LNCaP clone FGC (cell line): ENCODE data around the gene PRKCE.

ENCODE experiments used
- DNase-seq: peaks from one replicate; pipeline ENCODE4 v3.0.0-alpha.2; 2011; ENCODE audit warnings: low read depth
- H3K4me3 ChIP-seq: 2 replicates; pipeline ENCODE4 v1.5.1; 2011; ENCODE audit warnings: mild to moderate bottlenecking, low read depth, low read length, control low read depth
- TF ChIP-seq, protein P1 (sequence below): IDR thresholded peaks from 2 replicates; pipeline ENCODE4 v1.5.1; 2012; ENCODE audit warnings: mild to moderate bottlenecking; ENCODE audit not compliant: control insufficient read depth, insufficient read depth; ENCODE audit errors: extremely low read depth

PRKCE gene

DNA sequence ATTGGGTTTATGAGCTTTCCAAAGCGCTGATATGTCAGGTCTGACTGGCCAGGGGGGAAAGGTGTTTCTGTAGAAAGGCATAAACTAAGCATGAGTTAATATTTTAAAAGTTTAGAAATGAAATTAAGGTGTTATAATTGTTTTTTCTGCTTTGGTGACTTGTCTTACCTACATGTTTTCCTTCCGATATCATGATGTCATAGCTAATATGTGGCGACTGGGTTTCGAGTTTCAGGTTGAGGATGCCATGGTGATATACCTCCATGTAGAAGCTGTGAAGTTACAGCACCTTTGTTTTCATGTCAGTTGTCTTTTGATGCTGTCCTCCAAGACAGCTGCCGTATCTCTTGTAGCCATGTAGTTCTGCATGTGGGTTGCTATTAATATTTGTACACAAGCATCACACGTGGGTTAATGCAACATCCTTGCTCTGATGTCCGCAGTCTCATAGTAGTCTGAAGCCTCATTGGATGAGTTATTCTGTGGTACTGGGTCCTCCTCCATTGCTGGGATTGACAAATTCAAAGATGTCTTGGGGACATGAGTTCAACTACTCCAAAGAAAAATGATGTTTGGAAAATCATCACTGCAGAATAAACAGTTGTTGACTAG is 230.6 kb downstream of the PRKCE start:
- TF ChIP-seq, protein P1, sequence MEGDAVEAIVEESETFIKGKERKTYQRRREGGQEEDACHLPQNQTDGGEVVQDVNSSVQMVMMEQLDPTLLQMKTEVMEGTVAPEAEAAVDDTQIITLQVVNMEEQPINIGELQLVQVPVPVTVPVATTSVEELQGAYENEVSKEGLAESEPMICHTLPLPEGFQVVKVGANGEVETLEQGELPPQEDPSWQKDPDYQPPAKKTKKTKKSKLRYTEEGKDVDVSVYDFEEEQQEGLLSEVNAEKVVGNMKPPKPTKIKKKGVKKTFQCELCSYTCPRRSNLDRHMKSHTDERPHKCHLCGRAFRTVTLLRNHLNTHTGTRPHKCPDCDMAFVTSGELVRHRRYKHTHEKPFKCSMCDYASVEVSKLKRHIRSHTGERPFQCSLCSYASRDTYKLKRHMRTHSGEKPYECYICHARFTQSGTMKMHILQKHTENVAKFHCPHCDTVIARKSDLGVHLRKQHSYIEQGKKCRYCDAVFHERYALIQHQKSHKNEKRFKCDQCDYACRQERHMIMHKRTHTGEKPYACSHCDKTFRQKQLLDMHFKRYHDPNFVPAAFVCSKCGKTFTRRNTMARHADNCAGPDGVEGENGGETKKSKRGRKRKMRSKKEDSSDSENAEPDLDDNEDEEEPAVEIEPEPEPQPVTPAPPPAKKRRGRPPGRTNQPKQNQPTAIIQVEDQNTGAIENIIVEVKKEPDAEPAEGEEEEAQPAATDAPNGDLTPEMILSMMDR = no peak
- no peak overlapping the region for H3K4me3 ChIP-seq
- no peak for DNase-seq

DNA sequence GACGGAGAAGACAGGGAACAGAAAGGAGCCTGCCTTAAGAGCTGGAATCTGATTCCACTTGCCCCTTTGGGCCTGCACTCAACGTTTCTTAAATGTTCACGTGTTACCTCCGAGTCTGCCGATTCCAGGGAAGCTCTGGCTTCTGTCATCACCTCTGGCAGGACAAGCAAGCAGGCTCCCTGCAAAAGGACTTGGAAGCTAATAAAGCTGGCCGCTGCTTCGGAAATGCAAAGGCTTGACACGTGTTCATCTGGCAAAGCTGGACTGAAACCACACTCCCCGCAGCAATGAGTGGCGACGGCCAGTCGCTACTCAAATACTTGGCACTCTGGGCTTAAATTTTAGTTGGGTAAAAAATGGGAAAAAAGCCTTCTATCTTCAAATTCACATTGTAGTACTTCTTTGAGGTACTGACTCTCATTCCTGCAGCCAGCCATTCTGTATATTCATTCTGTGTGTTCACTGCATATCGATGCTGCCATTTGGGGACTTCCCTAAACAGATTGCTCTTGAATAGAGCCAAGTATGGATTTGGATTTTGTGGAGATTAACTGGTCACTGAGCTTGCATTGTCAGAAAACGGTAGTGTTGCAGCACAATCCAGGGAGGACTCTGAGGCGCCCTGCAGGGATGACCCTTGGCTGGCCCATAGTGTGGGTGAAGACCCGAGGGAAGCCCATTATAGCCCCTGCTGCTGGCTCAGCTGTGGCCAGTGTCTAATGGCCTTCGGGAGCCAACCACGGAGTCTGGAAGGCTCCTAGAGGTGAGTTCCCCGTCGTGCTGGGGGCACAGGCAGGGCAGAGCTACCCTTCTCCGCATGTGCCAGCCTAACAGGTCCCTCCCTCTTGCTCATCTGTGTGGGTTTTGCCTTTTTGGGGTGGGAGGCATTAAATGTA is 231.5 kb downstream of the PRKCE start:
- DNase-seq = no peak
- H3K4me3 ChIP-seq = no peak overlapping the region

DNA sequence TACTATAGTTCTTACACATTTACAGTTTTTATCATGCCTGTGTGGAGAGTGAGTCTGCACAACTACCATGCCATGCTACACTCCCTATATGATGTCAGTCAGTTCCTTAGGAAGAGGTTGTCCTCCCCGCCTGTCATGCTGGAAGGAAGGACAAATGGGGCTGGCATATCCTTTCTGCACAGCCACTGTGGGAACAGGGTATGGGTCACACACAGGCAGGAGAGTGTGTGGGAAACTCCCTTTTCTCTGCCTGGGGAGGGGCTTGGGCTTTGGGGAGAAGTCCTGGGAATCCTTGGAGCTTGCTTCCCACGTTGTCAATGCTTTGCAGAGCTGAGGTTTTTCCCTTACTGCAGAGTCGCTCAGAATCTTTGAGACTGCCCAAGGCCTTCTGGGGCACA is 232.1 kb downstream of the PRKCE start:
- no peak for DNase-seq

More for the DNA sequence above, 231.5 kb downstream of the PRKCE start:
- TF ChIP-seq, protein P1 = no peak

DNA sequence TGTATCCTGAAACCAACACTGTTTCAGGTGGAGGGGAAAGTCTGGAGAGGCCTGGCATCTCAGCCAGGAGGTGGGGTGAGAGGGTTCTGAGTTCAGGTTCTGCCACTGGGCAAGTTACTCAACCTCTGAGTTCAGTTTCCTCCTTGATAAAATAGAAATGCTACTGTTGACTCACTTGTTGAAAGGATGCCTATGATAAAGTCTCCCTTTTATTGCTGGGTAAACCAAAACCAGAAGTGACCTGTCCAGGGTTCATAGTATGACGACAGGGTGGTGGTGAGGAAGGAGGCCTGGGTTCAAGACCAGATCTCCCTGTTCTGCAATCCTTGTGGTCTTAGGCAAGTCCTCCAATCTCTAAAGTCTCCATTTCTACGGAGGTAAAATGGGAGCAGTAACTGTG is 232.7 kb downstream of the PRKCE start:
- DNase-seq = no peak
- no peak overlapping the region for H3K4me3 ChIP-seq
- TF ChIP-seq, protein P1 = no peak

More for the DNA sequence above, 232.1 kb downstream of the PRKCE start:
- TF ChIP-seq, protein P1 = no peak
- H3K4me3 ChIP-seq = no peak overlapping the region

DNA sequence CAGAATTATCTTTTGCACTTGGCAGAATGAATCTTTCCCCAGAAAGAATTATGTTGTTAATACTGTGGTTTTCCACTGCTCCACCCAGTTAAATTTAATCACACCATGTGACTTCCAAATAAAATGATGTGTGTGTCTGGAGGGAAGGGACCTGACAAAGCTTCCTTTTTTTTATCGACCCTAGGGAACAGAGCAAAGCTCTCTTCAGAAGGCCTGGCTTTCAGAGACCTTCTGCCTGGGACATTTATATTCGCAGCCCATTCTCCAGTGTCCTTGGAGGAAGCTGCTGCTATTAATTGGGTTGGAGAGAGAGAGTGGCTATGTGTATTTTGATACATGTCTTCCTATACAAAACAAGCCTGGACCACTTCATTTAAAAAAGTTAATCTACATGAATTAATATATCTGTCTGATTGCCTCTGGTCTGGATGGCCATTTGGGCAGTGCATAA is 233.7 kb downstream of the PRKCE start:
- no peak for DNase-seq
- TF ChIP-seq, protein P1 = no peak
- no peak overlapping the region for H3K4me3 ChIP-seq

DNA sequence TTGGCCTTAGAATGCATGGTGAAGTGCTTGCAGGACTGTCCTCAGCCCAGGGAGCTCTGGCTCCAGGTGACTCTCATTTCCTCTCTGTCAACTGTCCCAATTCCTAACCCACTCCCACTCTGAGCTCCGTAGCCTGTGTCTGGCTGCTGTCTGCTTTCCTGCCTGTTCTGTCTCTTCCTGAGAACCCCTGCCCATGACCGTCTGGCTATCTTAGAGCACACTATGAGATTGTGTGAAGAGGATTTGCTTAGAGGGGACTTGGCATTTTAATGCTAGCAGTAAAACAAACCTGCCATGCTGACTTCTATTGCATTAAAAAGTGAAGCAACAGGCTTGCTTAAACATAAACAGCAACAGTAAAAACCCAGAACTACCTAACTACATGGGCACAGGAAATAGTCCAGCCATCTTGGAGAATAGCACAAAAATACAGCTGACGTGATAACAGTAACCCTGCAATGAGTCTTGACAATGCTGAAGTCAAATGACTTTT is 234.7 kb downstream of the PRKCE start:
- TF ChIP-seq, protein P1 = no peak
- no peak for DNase-seq
- H3K4me3 ChIP-seq = no peak overlapping the region
